Activated naive CD8-positive, alpha-beta T cell treated with anti-CD3 and anti-CD28 coated beads, Interleukin-2, amount 50 U/mL, for 16 hours (primary cell): ENCODE data around the gene ARL8B.
"Not testable (repeated sequence)": the region's sequence is repeated elsewhere in the genome, so short reads cannot be mapped to it uniquely, and the experiment has no call there.

Source experiments
- DNase-seq: peaks from one replicate; pipeline ENCODE4 v3.0.0-alpha.2; 2020; ENCODE audit warnings: low read depth, low spot score

Gene ARL8B

GRCh38 chr3:5144316-5144994 lies 22.4 kb downstream of the ARL8B start:
- DNase-seq: no peak

- DNase-seq: no peak
These were observed 23.0 kb downstream of the ARL8B start for GRCh38 chr3:5145120-5145519.

- DNase-seq: not testable (repeated sequence)
These were observed 25.1 kb downstream of the ARL8B start for GRCh38 chr3:5147152-5147551.

GRCh38 chr3:5149306-5149880 lies 27.3 kb downstream of the ARL8B start:
- no peak for DNase-seq

- DNase-seq: no peak
These were observed 29.5 kb downstream of the ARL8B start for GRCh38 chr3:5151586-5151985.

- no peak for DNase-seq
These were observed 31.0 kb downstream of the ARL8B start for GRCh38 chr3:5153074-5153473.

- no peak for DNase-seq
These were observed 33.1 kb downstream of the ARL8B start for GRCh38 chr3:5155241-5155640.

GRCh38 chr3:5160321-5160720 lies 38.2 kb downstream of the ARL8B start:
- DNase-seq: no peak

GRCh38 chr3:5160940-5161858 lies 39.1 kb downstream of the ARL8B start:
- no peak for DNase-seq

GRCh38 chr3:5162102-5162501 lies 40.0 kb downstream of the ARL8B start:
- DNase-seq: no peak

- no peak for DNase-seq
These were observed 43.6 kb downstream of the ARL8B start for GRCh38 chr3:5165698-5166097.

- DNase-seq: no peak
These were observed 44.8 kb downstream of the ARL8B start for GRCh38 chr3:5166846-5167245.

GRCh38 chr3:5168110-5168509 lies 46.0 kb downstream of the ARL8B start:
- no peak for DNase-seq

- no peak for DNase-seq
These were observed 47.7 kb downstream of the ARL8B start for GRCh38 chr3:5169807-5170206.

- no peak for DNase-seq
These were observed 48.9 kb downstream of the ARL8B start for GRCh38 chr3:5170975-5171374.

- DNase-seq: no peak
These were observed 49.9 kb downstream of the ARL8B start for GRCh38 chr3:5172018-5172417.

- not testable (repeated sequence) for DNase-seq
These were observed 56.9 kb downstream of the ARL8B start for GRCh38 chr3:5179036-5179435.

GRCh38 chr3:5181469-5182141 lies 59.5 kb downstream of the ARL8B start:
- no peak for DNase-seq

- DNase-seq: not testable (repeated sequence)
These were observed 61.6 kb downstream of the ARL8B start for GRCh38 chr3:5183714-5184113.

- no peak for DNase-seq
These were observed 62.4 kb downstream of the ARL8B start for GRCh38 chr3:5184499-5184898.

GRCh38 chr3:5185093-5185673 lies 63.1 kb downstream of the ARL8B start:
- DNase-seq: no peak
